H1 (cell line): Measurements from ENCODE around the gene CAMTA1. TPM values are rescaled to one million over a fixed set of nuclear protein-coding genes. Genes with fewer than 3 reads are reported as not detected.
A peak's percentile ranks its signal among the peaks of the same experiment; 100 is the strongest.

Experiments
- CTCF ChIA-PET: fragments of 300-600 bp; sonication (Branson Sonifier 250); formaldehyde crosslinking; loops from one replicate; lab custom pipeline; 2021; ENCODE audit not compliant: partially characterized antibody; lab: Charles Lee
- POLR2A ChIA-PET: fragments of 300-600 bp; sonication (Branson Sonifier 250); formaldehyde crosslinking; loops from one replicate; lab custom pipeline; 2021; ENCODE audit warnings: inconsistent platforms; ENCODE audit not compliant: partially characterized antibody; lab: Charles Lee
- DNase-seq, 2 experiments: peaks; one replicate each; pipeline versions ENCODE4 v3.0.0 to v3.0.0-alpha.2; 2010 to 2022; ENCODE audit warnings: low spot score in 2 of 2, low read depth in 1 of 2, mixed read lengths in 1 of 2
- FAIRE-seq: peaks from 2 replicates; lab custom pipeline; 2011; peaks lifted over from hg19 to GRCh38; lab: Jason Lieb, UNC
- H2AFZ ChIP-seq: 2 replicates; pipeline ENCODE4 v1.8.1; 2012; ENCODE audit warnings: low read length, inconsistent platforms
- H2AK5ac ChIP-seq: 2 replicates; pipeline ENCODE4 v1.6.1; 2013; ENCODE audit warnings: low read depth, low read length
- H2BK120ac ChIP-seq: replicated peaks from 2 replicates; pipeline ENCODE3; 2013; ENCODE audit warnings: low read depth, low read length, inconsistent platforms
- H2BK12ac ChIP-seq: 2 replicates; pipeline ENCODE4 v1.6.1; 2013; ENCODE audit warnings: low read depth, low read length
- H2BK15ac ChIP-seq: 2 replicates; pipeline ENCODE4 v1.6.1; 2013; ENCODE audit warnings: low read length
- H2BK20ac ChIP-seq: 2 replicates; pipeline ENCODE4 v1.6.1; 2013; ENCODE audit warnings: low read length
- H2BK5ac ChIP-seq: 2 replicates; pipeline ENCODE4 v1.6.1; 2013; ENCODE audit warnings: low read depth, low read length
- H3K14ac ChIP-seq: 2 replicates; pipeline ENCODE4 v1.6.1; 2013; ENCODE audit warnings: inconsistent platforms; ENCODE audit not compliant: insufficient read length
- H3K18ac ChIP-seq: 2 replicates; pipeline ENCODE4 v1.6.1; 2013; ENCODE audit warnings: low read length; ENCODE audit errors: extremely low read depth
- H3K23ac ChIP-seq: 2 replicates; pipeline ENCODE4 v1.6.1; 2013; ENCODE audit warnings: inconsistent platforms; ENCODE audit not compliant: insufficient read length
- H3K23me2 ChIP-seq: 2 replicates; pipeline ENCODE4 v1.6.1; 2013; ENCODE audit warnings: low read depth, low read length
- H3K27ac ChIP-seq: 2 replicates; pipeline ENCODE4 v1.6.1; 2011; ENCODE audit warnings: low read depth, low read length, inconsistent platforms
- H3K27me3 ChIP-seq, 4 experiments: replicated peaks in 1 of 4; 1 replicate in 1 of 4; 2 replicates in 3 of 4; pipeline versions ENCODE4 v1.6.1 to v1.8.1; 2011 to 2013; ENCODE audit warnings: low read length in 3 of 4, mild to moderate bottlenecking in 3 of 4, inconsistent platforms in 2 of 4, mixed read lengths in 2 of 4, moderate library complexity in 1 of 4; ENCODE audit not compliant: control insufficient read depth in 3 of 4, insufficient read depth in 3 of 4; ENCODE audit errors: extremely low read depth in 1 of 4
- H3K36me3 ChIP-seq, 4 experiments: 2 replicates each; pipeline versions ENCODE4 v1.6.1 to v1.8.1; 2011 to 2013; ENCODE audit warnings: mild to moderate bottlenecking in 4 of 4, low read length in 3 of 4, moderate library complexity in 2 of 4, control low read depth in 1 of 4, inconsistent platforms in 1 of 4; ENCODE audit not compliant: insufficient read depth in 4 of 4, control insufficient read depth in 2 of 4
- H3K4ac ChIP-seq: replicated peaks from 2 replicates; pipeline ENCODE3; 2013; ENCODE audit warnings: low read length, low read depth, mixed read lengths, inconsistent platforms; ENCODE audit not compliant: insufficient read length
- H3K4me1 ChIP-seq, 4 experiments: replicated peaks in 1 of 4; 1 replicate in 1 of 4; 2 replicates in 3 of 4; pipeline versions ENCODE4 v1.6.1 to v1.8.1; 2011 to 2013; ENCODE audit warnings: low read length in 3 of 4, inconsistent platforms in 2 of 4, mixed read lengths in 1 of 4; ENCODE audit not compliant: insufficient read depth in 4 of 4, control insufficient read depth in 3 of 4
- H3K4me2 ChIP-seq, 2 experiments: 2 replicates each; pipeline versions ENCODE4 v1.6.1 to v1.8.1; 2011 to 2013; ENCODE audit warnings: low read depth in 2 of 2, low read length in 2 of 2, control low read depth in 1 of 2, inconsistent platforms in 1 of 2, mild to moderate bottlenecking in 1 of 2; ENCODE audit not compliant: insufficient read depth in 1 of 2
- H3K4me3 ChIP-seq, 4 experiments: fragments of 200-600, 300-600 bp in 1 of 4; sonication (generic), shearing (Covaris generic), sonication (Bioruptor Twin) in 1 of 4; 2 replicates each; pipeline versions ENCODE4 v1.5.1 to v1.8.1; 2011 to 2016; ENCODE audit warnings: low read length in 4 of 4, low read depth in 3 of 4, control low read depth in 2 of 4, inconsistent platforms in 2 of 4, mild to moderate bottlenecking in 2 of 4, mixed read lengths in 1 of 4, moderate library complexity in 1 of 4; ENCODE audit not compliant: insufficient read depth in 2 of 4; ENCODE audit errors: extremely low read depth in 1 of 4
- H3K56ac ChIP-seq: replicated peaks from 2 replicates; pipeline ENCODE3; 2013; ENCODE audit warnings: low read depth, mild to moderate bottlenecking, mixed read lengths, low read length, inconsistent platforms; ENCODE audit not compliant: insufficient read length
- H3K79me1 ChIP-seq: 2 replicates; pipeline ENCODE4 v1.6.1; 2013; ENCODE audit warnings: low read depth, low read length, control low read depth
- H3K79me2 ChIP-seq, 2 experiments: 2 replicates each; pipeline versions ENCODE4 v1.6.1 to v1.8.1; 2012 to 2013; ENCODE audit warnings: low read length in 2 of 2, mild to moderate bottlenecking in 2 of 2, inconsistent platforms in 1 of 2; ENCODE audit not compliant: insufficient read depth in 2 of 2, control insufficient read depth in 1 of 2
- H3K9ac ChIP-seq, 4 experiments: replicated peaks in 1 of 4; 1 replicate in 1 of 4; 2 replicates in 3 of 4; pipeline versions ENCODE4 v1.6.1 to v1.8.1; 2011 to 2013; ENCODE audit warnings: low read depth in 3 of 4, low read length in 3 of 4, control low read depth in 2 of 4, mild to moderate bottlenecking in 2 of 4, moderate library complexity in 2 of 4, inconsistent platforms in 1 of 4; ENCODE audit errors: extremely low read depth in 1 of 4
- H3K9me3 ChIP-seq, 2 experiments: 2 replicates each; pipeline versions ENCODE4 v1.6.1 to v1.8.1; 2012 to 2013; ENCODE audit warnings: mild to moderate bottlenecking in 2 of 2, moderate library complexity in 2 of 2, control low read depth in 1 of 2, inconsistent platforms in 1 of 2, low read depth in 1 of 2, low read length in 1 of 2, mixed read lengths in 1 of 2; ENCODE audit not compliant: insufficient read depth in 2 of 2
- H4K20me1 ChIP-seq, 2 experiments: replicated peaks in 1 of 2; 2 replicates each; pipeline versions ENCODE3 to v1.8.1; 2011 to 2013; ENCODE audit warnings: inconsistent platforms in 2 of 2, low read length in 2 of 2, mild to moderate bottlenecking in 1 of 2; ENCODE audit not compliant: insufficient read depth in 2 of 2, control insufficient read depth in 1 of 2
- H4K5ac ChIP-seq: 2 replicates; pipeline ENCODE4 v1.6.1; 2013; ENCODE audit warnings: low read length, low read depth, mixed read lengths, inconsistent platforms; ENCODE audit not compliant: insufficient read length
- H4K8ac ChIP-seq: 2 replicates; pipeline ENCODE4 v1.8.0; 2013; ENCODE audit warnings: mild to moderate bottlenecking, moderate library complexity, low read length, inconsistent platforms; ENCODE audit not compliant: insufficient read depth; ENCODE audit errors: extremely low read depth
- H4K91ac ChIP-seq: replicated peaks from 2 replicates; pipeline ENCODE3; 2013; ENCODE audit warnings: low read length, mixed read lengths, inconsistent platforms; ENCODE audit not compliant: insufficient read length
- BRCA1 ChIP-seq: IDR thresholded peaks from 2 replicates; pipeline ENCODE4 v1.6.1; 2012; ENCODE audit warnings: low read depth, low read length, improper control_type of control experiment
- CTBP2 ChIP-seq: IDR thresholded peaks from 2 replicates; pipeline ENCODE4 v1.7.0; 2011; ENCODE audit warnings: borderline replicate concordance, mild to moderate bottlenecking, moderate library complexity, mixed read lengths, low read length; ENCODE audit not compliant: insufficient read depth, insufficient read length
- E2F6 ChIP-seq: IDR thresholded peaks from 2 replicates; pipeline ENCODE4 v1.6.1; 2012; ENCODE audit warnings: inconsistent platforms
- MAFK ChIP-seq: IDR thresholded peaks from 2 replicates; pipeline ENCODE4 v1.6.1; 2012; ENCODE audit warnings: low read depth, mild to moderate bottlenecking, improper control_type of control experiment, low read length
- MAX ChIP-seq: IDR thresholded peaks from 2 replicates; pipeline ENCODE4 v1.6.1; 2012; ENCODE audit warnings: inconsistent platforms
- SIRT6 ChIP-seq: IDR thresholded peaks from one replicate; pipeline ENCODE4 v1.7.1; 2012; ENCODE audit warnings: low read length, inconsistent platforms
- TEAD4 ChIP-seq: IDR thresholded peaks from 2 replicates; pipeline ENCODE4 v1.6.1; 2012; ENCODE audit warnings: low read depth, low read length, inconsistent platforms, mixed read lengths
- WGBS, 2 experiments: shearing (Covaris generic) in 1 of 2; methylation state at CpG; one replicate each; pipeline versions ENCODE4 v1.1.6 to v1.1.7; 2013 to 2015; ENCODE audit warnings: low lambda C conversion rate in 2 of 2, mixed read lengths in 2 of 2, inconsistent platforms in 1 of 2, low coverage in 1 of 2, missing lambda C conversion rate in 1 of 2; ENCODE audit not compliant: insufficient replicate concordance in 2 of 2, insufficient coverage in 1 of 2, insufficient read length in 1 of 2; ENCODE audit errors: extremely low coverage in 1 of 2, missing lambda C conversion rate in 1 of 2; 5-methylcytosine and 5-hydroxymethylcytosine counted together
- polyA plus RNA-seq, 7 experiments: library from polyadenylated mRNA; depleted of rRNA in 3 of 7; stranded (reverse) in 5 of 7; unstranded in 2 of 7; fragments of >200 nt in 5 of 7; fragments of 200-250 nt in 2 of 7; gene quantifications; 1 replicate in 5 of 7; 2 replicates in 1 of 7; 4 replicates in 1 of 7; pipeline versions ENCODE4 v1.2.1 to v1.2.3, GENCODE V29; 2011 to 2013; ENCODE audit warnings: missing spikeins in 2 of 7, mixed read lengths in 2 of 7
- total RNA-seq: library from RNA; stranded (reverse); fragmentation: NEBNext Ultra II Directional; extraction: Animal tissue kit (Norgen Biotek cat#: 25700); gene quantifications from 2 replicates; pipeline ENCODE4 v1.2.1, GENCODE V29; 2021

The CAMTA1 gene
- total and polyA plus RNA-seq, 2 of the 8 experiments (the other 6 are each of a cell fraction or from before 2014, with no cell fraction given), result 65.0 to 119 TPM

- H3K23ac ChIP-seq, result no peak overlapping the region
- H2BK12ac ChIP-seq, result peak overlapping the region; percentile 75; the same call in 1 of the 2 replicates
- POLR2A ChIA-PET, result no interaction called here
- no peak for DNase-seq
- H3K9ac ChIP-seq, result no peak overlapping the region
- FAIRE-seq, result no peak
- H4K20me1 ChIP-seq, result no peaks in the 10 kb centered on the region
- no peak overlapping the region for H3K4me3 ChIP-seq
- H3K23me2 ChIP-seq, result no peaks in the 10 kb centered on the region; the same call in 1 of the 2 replicates
- H4K8ac ChIP-seq, result no peak overlapping the region
- H3K4me2 ChIP-seq, result no peak overlapping the region
- H3K4ac ChIP-seq, result peak overlapping the region; percentile 65
- no peak overlapping the region; the same call in 1 of the 2 replicates for H2AK5ac ChIP-seq
- no peaks in the 10 kb centered on the region; a peak in 2 of 7 replicates for H3K27me3 ChIP-seq
- H3K18ac ChIP-seq, result peak overlapping the region; percentile 2
- CTCF ChIA-PET, result interaction anchor here (0.5 to 2.8 kb wide), 4 partner anchors 12 to 339 kb away, joined by 3 to 14 read pairs (median 4); no protein-coding TSS in a partner anchor
- H2BK120ac ChIP-seq, result peak overlapping the region; percentile 48
- no peak overlapping the region for H2AFZ ChIP-seq
- H3K79me2 ChIP-seq, result no peaks in the 10 kb centered on the region
- peak overlapping the region; percentile 48 for H4K91ac ChIP-seq
- H3K36me3 ChIP-seq, result no peaks in the 10 kb centered on the region
- H3K4me1 ChIP-seq, result peaks cover 0 to 11% (median 5%) of the 10 kb centered on the region in 4 experiments; a peak in 4 of 7 replicates
- H2BK20ac ChIP-seq, result 0 out of 2 replicates have a peak overlapping the region, but pooled peaks have one; percentile 86
- H3K56ac ChIP-seq, result no peak overlapping the region
- H3K14ac ChIP-seq, result no peak overlapping the region
- H2BK5ac ChIP-seq, result 0 out of 2 replicates have a peak overlapping the region, but pooled peaks have one; percentile 60
- H3K27ac ChIP-seq, result no peak overlapping the region
- TF ChIP-seq MAFK (no peak), SIRT6 (no peak), E2F6 (no peak), BRCA1 (no peak), TEAD4 (no peak), CTBP2 (no peak), MAX (no peak)
- H3K9me3 ChIP-seq, result no peaks in the 10 kb centered on the region
- no peaks in the 10 kb centered on the region for H3K79me1 ChIP-seq
- H4K5ac ChIP-seq, result no peak overlapping the region
- peak overlapping the region; percentile 61; the same call in 1 of the 2 replicates for H2BK15ac ChIP-seq
- 85% methylated on average over 2 of the region's 2 CpGs; no CpG with 5 or more reads in 1 of the 2 experiments for WGBS, 2 experiments
These were observed 494.5 kb downstream of the CAMTA1 start for GRCh38 chr1:7279769-7280168.
